ENCODE measurements around the gene LPCAT2. TPM values are rescaled to one million over a fixed set of nuclear protein-coding genes. Genes with fewer than 3 reads are reported as not detected.

Gene LPCAT2
- total and polyA plus RNA-seq, 2 of the 8 experiments (the other 6 are each of a cell fraction or from before 2014, with no cell fraction given), result 2.2 to 10.6 TPM

- Histone ChIP-seq H3K79me1 (ENCODE audit: low read depth, low read length) (no peaks in the 10 kb centered on the region), H3K4ac (replicated peaks; ENCODE audit: insufficient read length, low read depth, low read length) (no peak overlapping the region), H3K4me3 (ENCODE audit: extremely low read depth in 1 of 4, insufficient read depth in 2 of 4, low read depth in 3 of 4, low read length in 4 of 4) (no peak overlapping the region), H3K23ac (ENCODE audit: insufficient read length) (no peak overlapping the region), H3K23me2 (ENCODE audit: low read depth, low read length) (no peaks in the 10 kb centered on the region), H2BK20ac (ENCODE audit: low read length) (no peak overlapping the region), H4K5ac (ENCODE audit: insufficient read length, low read depth, low read length) (no peak overlapping the region), H2AK5ac (ENCODE audit: low read depth, low read length) (no peak overlapping the region), H4K8ac (ENCODE audit: extremely low read depth, insufficient read depth, low read length) (no peak overlapping the region), H2AFZ (ENCODE audit: low read length) (no peak overlapping the region), H4K91ac (replicated peaks; ENCODE audit: insufficient read length, low read length) (no peak overlapping the region), H3K14ac (ENCODE audit: insufficient read length) (no peak overlapping the region), H3K27ac (ENCODE audit: low read depth, low read length) (no peak overlapping the region), H3K18ac (ENCODE audit: extremely low read depth, low read length) (no peak overlapping the region), H3K27me3 (replicated peaks in 1 of 4; ENCODE audit: control insufficient read depth in 3 of 4, extremely low read depth in 1 of 4, insufficient read depth in 3 of 4, low read length in 3 of 4) (no peaks in the 10 kb centered on the region), H2BK120ac (replicated peaks; ENCODE audit: low read depth, low read length) (no peak overlapping the region), H2BK12ac (ENCODE audit: low read depth, low read length) (no peak overlapping the region), H3K9me3 (ENCODE audit: insufficient read depth in 2 of 2, low read depth in 1 of 2, low read length in 1 of 2) (no peaks in the 10 kb centered on the region), H3K4me2 (ENCODE audit: insufficient read depth in 1 of 2, low read depth in 2 of 2, low read length in 2 of 2) (no peak overlapping the region), H4K20me1 (replicated peaks in 1 of 2; ENCODE audit: control insufficient read depth in 1 of 2, insufficient read depth in 2 of 2, low read length in 2 of 2) (peaks cover 0 to 2% of the 10 kb centered on the region in 2 experiments), H3K56ac (replicated peaks; ENCODE audit: insufficient read length, low read depth, low read length) (no peak overlapping the region), H3K79me2 (ENCODE audit: control insufficient read depth in 1 of 2, insufficient read depth in 2 of 2, low read length in 2 of 2) (no peaks in the 10 kb centered on the region), H2BK5ac (ENCODE audit: low read depth, low read length) (no peak overlapping the region), H3K4me1 (replicated peaks in 1 of 4; ENCODE audit: control insufficient read depth in 3 of 4, insufficient read depth in 4 of 4, low read length in 3 of 4) (no peaks in the 10 kb centered on the region), H3K9ac (replicated peaks in 1 of 4; ENCODE audit: extremely low read depth in 1 of 4, low read depth in 3 of 4, low read length in 3 of 4) (no peak overlapping the region), H2BK15ac (ENCODE audit: low read length) (no peak overlapping the region), H3K36me3 (ENCODE audit: control insufficient read depth in 2 of 4, insufficient read depth in 4 of 4, low read length in 3 of 4) (no peaks in the 10 kb centered on the region)
- no peak for FAIRE-seq
- POLR2A ChIA-PET (ENCODE audit: partially characterized antibody), result no interaction called here
- no peak for DNase-seq (ENCODE audit: low read depth in 1 of 2, low spot score in 2 of 2)
- WGBS, 2 experiments (ENCODE audit: extremely low coverage in 1 of 2, insufficient coverage in 1 of 2, insufficient read length in 1 of 2, insufficient replicate concordance in 2 of 2, low coverage in 1 of 2, low lambda C conversion rate in 2 of 2, missing lambda C conversion rate in 1 of 2), result 93% methylated on average over 2 of the region's 2 CpGs; no CpG with 5 or more reads in 1 of the 2 experiments
- TF ChIP-seq CHD1 (IDR thresholded peaks at IDR 0.05; ENCODE audit: low read depth, low read length), result no peak
- CTCF ChIA-PET (ENCODE audit: partially characterized antibody), result interaction anchor here (0.6 to 0.8 kb wide), 2 partner anchors 11 to 106 kb away, joined by 3 read pairs; no protein-coding TSS in a partner anchor
Measured at GRCh38 chr16:55574811-55575210, 65.9 kb downstream of the LPCAT2 start.
